GDM1 (cell line): ENCODE data around the gene TNFRSF12A.
A peak's percentile ranks its signal among the peaks of the same experiment; 100 is the strongest.

Experiments
- DNase-seq: peaks from one replicate; lab custom pipeline; 2025; lab: John Stamatoyannopoulos, UW

Gene TNFRSF12A

GRCh38 chr16:3026609-3027488 is 6.7 kb downstream of the TNFRSF12A start:
- no peak for DNase-seq

- DNase-seq = no peak
These were observed 7.3 kb downstream of the TNFRSF12A start for GRCh38 chr16:3027489-3027795.

DNA sequence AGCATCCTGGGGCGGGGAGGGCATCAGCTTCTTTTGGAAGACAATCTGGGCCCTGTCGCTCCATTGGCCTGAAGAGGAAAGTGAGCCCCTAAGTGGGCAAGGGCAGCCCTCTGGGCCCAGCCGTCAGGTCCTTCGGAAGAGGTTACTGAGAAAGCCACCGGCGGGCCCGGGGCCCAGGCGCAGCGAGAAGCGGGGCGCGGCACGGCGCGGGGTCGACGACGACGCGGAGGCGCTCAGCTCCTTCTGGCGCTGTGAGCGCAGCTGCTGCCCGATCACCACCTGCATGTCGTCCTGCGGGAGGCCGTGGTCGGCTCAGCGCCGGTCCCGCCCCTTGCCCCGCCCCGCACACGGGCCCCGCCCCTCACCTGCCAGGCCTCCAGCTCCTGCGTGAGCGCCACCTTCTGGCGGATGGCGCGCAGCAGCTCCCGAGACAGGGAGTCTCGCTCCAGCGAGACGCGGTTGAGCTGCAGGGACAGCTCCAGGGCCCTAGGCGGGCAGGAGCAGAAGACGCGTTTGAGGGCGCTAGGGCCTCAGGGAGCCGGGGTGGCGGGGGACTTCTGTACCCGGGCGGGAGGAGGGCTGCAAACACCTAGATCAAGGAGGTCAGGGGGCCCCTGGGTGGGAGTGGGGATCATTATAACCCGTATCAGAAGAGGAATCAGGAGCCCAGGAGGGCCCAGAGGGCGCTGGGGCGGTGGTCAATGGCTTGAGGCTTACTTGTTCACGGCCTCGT is 8.0 kb downstream of the TNFRSF12A start:
- DNase-seq = peak; percentile 81

DNA sequence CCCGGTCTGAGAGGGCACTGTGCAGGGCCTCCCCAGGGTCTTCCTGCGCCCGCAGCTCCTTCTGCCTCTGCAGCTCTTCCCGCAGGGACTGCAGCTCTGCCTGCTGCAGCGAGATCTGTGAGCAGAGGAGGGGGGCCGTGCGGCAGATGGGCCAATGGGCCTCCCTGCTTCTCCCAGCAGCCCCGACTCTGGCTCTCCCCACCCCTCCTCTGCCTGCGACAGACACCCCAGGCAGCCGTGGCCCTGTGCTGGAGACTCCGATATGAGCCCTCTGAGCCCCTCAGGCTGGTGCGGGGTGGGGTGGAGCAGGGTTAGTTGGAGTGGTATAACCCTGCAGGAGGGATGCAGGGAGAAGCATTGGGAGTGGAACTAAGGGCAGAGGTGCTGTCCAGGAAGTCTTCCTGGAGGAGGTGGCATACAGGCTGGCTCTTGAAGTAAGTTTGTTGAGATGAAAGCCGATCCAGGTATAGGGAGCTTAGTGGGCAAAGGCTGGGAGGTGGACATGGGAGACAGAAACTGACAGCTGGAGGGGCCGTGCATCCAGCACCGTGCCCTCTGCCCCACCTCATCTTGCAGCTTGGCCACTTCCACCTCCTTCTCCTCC is 8.7 kb downstream of the TNFRSF12A start:
- no peak for DNase-seq

- no peak for DNase-seq
These were observed 9.5 kb downstream of the TNFRSF12A start for GRCh38 chr16:3029491-3030221.

GRCh38 chr16:3030222-3031212 is 10.3 kb downstream of the TNFRSF12A start:
- DNase-seq = no peak

- no peak for DNase-seq
These were observed 12.5 kb downstream of the TNFRSF12A start for GRCh38 chr16:3032624-3033023.

DNA sequence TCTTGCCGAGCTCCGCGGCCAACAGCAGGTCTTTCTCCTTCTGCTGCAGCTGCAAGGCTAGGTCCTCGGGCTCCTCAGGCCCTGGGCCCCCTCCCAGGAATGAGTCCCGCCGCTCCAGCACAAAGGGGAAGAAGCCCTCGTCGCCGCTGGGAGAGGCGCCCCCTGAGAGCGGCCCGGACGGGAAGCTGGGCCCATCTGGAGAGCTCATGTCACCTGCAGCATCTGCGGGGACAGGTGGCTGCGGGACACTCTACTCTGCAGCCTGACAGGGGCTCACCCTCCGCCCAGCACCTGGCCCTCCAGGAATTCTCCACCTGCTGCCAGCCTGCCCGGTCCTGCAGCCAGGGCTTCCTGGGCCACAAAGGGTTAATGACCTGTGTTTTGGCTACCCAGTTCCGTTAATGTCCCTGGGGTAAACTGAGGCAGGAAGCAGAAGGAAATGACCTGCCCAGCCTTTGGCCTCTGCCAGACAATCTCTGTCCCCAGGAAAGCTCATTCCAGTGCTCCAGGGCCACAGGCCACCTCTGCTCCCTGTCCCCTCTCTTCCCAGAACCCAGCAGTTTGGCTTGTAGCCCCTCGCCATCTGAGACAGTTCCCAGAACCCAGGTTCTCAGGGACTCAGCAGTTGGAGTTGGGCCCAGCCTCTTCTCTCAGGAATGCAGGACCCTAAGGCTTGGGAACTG is 15.3 kb downstream of the TNFRSF12A start:
- no peak for DNase-seq

DNA sequence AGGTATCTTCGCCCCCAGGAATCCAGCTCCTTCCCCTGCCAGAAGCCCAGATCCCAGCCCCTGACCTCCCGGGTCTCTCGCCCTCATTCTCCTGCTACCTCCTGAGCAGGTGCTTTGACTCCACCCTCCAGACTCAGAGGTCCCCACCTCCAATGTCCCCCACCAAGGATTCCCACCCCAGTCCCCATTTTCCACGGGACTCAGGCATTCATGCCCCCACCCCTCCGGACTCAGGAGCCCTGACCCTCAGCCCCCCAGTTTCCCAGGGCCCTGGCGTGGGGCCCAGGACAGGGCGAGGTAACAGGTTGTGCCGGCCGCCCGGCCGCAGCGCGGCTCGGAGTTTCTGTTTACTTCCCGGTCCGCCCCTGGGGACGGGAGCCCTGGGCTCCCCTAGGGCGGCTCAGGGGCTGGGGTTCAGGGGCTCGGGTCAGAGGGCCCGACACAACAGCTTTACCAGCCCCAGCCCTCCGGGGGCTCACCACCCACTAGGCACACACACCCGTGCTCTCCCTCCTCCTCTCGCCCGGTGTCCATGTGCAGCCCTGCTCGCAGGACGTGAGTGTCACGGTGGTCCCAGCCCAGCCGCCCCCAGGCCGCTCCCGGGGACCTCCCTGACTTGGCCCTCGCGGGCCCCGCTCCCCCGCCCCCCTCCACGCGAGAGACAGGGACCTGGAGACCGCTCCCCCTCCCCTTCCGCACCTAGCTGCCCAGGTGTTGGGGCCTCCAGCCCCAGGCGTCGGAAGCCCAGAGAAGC is 16.0 kb downstream of the TNFRSF12A start:
- DNase-seq = no peak

GRCh38 chr16:3036726-3037315 is 16.7 kb downstream of the TNFRSF12A start, which contains the start of gene BICDL2:
Gene BICDL2 (minus strand): TSS chr16:3036944. CDS start chr16:3035496, 1,448 bp downstream.
- no peak for DNase-seq

DNA sequence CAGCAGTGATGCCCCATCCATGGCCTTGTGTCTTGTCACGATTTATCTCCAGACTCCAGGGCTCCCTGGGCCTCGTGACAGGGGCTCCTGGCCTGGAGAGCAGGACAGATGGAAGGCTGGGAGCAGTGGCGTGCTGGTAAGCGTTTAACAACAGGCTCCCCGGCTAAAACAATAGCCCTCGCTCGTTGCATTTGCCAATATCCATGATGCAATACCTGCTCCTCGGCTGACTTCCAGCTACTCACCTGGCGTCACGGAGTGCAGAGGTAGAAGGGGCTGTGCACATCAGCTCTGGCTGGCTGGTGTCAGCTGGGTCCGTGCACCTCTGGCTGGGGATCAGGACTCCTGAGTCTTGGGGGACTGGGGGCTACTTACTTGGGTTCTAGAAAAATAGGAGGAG is 18.1 kb downstream of the TNFRSF12A start:
- no peak for DNase-seq

- DNase-seq = no peak
These were observed 18.7 kb downstream of the TNFRSF12A start for GRCh38 chr16:3038896-3039295.

- DNase-seq = no peak
These were observed 22.2 kb downstream of the TNFRSF12A start for GRCh38 chr16:3042376-3042775.

DNA sequence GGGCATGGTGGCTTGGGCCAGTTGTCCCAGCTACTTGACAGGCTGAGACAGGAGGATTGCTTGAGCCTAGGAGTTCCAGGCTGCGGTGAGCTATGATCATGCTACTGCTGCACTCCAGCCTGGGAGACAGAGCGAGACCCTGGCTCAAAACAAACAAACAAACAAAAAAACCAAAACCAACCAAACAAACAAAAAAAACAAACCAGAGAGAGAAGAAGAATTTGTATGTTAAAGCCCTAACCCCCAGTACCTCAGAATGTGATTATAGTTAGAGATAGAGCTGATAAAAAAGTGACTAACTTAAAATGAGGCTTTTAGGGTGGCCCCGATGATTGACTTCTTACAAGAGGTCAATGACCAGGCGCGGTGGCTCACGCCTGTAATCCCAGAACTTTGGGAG is 24.5 kb downstream of the TNFRSF12A start:
- no peak for DNase-seq

DNA sequence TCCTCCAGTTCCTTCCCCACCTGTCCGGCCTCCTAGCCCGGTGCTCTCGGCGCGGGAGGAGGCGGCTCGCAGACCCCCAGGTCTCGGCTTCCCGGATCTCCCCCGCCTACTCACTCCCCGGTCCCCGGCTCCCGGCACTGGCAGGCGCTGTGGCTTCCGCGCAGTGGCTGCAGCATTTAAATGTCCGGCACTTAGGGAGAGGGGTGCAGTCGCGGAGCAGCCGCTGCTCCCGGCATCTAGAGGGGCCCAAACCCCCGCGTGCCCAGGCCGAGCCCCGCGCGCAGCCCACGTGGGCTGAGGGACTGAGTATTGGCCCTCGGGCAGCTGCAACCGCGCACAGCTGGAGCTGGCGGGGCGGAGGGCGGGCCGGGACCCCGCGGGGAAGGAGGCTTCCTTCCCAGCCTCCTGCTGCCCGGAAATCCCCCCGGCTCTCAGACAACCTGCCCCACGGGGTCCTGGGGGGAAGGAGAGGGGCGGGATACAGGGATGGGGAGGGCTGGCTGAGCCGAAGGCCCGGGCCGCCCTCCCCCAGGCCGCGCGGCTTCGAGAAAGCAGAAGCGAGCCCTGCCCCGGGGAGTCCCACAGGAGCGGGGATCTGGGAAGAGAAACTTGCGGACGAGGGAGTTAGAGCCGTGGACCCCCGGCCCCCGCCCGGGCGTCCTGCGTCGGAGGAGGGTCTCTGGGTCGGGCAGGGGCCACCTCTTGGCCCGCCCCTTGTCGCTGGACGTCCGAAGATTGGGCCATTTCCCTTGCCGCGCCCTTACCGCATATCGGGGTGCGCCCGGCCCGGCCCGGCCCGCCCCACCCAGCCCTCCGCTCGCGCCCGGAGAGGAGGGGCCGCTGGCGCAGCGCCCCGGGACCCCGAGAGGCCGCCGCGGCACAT is 25.8 kb downstream of the TNFRSF12A start, which contains the start of gene MMP25:
MMP25 (plus strand) TSS at position 804 of the 883 bp plus-strand sequence. CDS start 357 bp downstream, outside the sequence.
- no peak for DNase-seq

GRCh38 chr16:3046641-3047386 is 26.6 kb downstream of the TNFRSF12A start:
- DNase-seq = no peak

GRCh38 chr16:3047387-3047720 is 27.2 kb downstream of the TNFRSF12A start:
- DNase-seq = no peak
